Measurements from ENCODE around the gene DUSP10. TPM values are rescaled to one million over a fixed set of nuclear protein-coding genes. Genes with fewer than 3 reads are reported as not detected.

Gene DUSP10
- total RNA-seq, 1 donor from 2014 or later: 5.0 TPM

DNA sequence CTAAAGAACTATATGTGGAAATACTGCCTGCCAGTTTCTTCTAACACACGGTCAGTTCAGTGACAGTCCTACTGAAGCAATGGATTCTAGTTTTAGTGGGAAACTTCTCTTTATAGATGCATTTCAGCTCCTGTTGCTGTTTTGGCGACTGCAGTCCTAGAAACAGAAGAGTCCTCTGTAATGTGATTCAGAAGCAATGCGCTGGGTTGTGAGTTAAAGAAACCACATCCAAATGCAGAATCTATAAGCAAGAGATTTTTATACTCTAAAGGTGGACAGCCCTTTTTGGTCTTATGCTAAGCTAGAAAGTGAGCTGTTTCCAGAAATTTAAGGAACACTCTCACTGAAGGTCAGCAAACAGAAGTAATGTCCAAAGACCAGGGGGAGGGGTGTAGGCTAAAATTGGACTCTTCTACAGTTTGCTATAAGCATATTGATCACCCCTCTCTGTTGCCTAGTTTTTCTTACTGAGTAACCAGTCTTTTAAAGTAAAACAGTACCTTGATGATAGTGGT, 30.8 kb downstream of the DUSP10 start:
- H3K4me3 Mint-ChIP-seq (ENCODE audit: unreplicated experiment): no peak overlapping the region
- TF ChIP-seq, protein P1, sequence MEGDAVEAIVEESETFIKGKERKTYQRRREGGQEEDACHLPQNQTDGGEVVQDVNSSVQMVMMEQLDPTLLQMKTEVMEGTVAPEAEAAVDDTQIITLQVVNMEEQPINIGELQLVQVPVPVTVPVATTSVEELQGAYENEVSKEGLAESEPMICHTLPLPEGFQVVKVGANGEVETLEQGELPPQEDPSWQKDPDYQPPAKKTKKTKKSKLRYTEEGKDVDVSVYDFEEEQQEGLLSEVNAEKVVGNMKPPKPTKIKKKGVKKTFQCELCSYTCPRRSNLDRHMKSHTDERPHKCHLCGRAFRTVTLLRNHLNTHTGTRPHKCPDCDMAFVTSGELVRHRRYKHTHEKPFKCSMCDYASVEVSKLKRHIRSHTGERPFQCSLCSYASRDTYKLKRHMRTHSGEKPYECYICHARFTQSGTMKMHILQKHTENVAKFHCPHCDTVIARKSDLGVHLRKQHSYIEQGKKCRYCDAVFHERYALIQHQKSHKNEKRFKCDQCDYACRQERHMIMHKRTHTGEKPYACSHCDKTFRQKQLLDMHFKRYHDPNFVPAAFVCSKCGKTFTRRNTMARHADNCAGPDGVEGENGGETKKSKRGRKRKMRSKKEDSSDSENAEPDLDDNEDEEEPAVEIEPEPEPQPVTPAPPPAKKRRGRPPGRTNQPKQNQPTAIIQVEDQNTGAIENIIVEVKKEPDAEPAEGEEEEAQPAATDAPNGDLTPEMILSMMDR (IDR thresholded peaks at IDR 0.05; ENCODE audit: unreplicated experiment): no peak
- no peaks in the 10 kb centered on the region for H3K27me3 Mint-ChIP-seq (ENCODE audit: unreplicated experiment)
- DNase-seq (ENCODE audit: low spot score): no peak
- H3K27ac Mint-ChIP-seq (ENCODE audit: unreplicated experiment): no peak overlapping the region
- H3K36me3 Mint-ChIP-seq (ENCODE audit: low read depth, unreplicated experiment): peaks cover 4% of the 10 kb centered on the region
- H3K9me3 Mint-ChIP-seq (ENCODE audit: unreplicated experiment): no peaks in the 10 kb centered on the region
- no peaks in the 10 kb centered on the region for H3K4me1 Mint-ChIP-seq (ENCODE audit: unreplicated experiment)

DNA sequence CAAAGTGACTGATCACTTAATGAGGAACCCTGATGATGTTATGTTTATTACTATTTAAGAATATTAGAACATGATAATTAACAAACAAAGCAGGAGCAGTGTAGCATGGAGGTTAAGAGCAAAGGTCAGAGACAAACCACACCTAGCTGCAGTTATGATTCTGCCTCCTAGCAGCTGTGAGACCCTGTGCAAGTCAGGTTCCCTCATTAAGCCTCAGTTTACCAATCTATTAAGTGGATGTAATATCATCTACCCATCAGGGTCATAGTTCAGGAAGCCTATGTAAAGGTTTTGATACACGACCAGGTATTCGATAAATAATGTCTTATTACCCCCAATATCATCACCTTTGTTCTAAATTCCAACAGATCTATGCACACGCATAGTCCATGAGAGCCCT, 32.0 kb downstream of the DUSP10 start:
- Mint-ChIP-seq H3K4me1 (ENCODE audit: unreplicated experiment) (no peaks in the 10 kb centered on the region), H3K27ac (ENCODE audit: unreplicated experiment) (no peak overlapping the region), H3K4me3 (ENCODE audit: unreplicated experiment) (no peak overlapping the region), H3K27me3 (ENCODE audit: unreplicated experiment) (no peaks in the 10 kb centered on the region), H3K9me3 (ENCODE audit: unreplicated experiment) (no peaks in the 10 kb centered on the region), H3K36me3 (ENCODE audit: low read depth, unreplicated experiment) (peaks cover 2% of the 10 kb centered on the region)
- DNase-seq (ENCODE audit: low spot score): no peak
- TF ChIP-seq, protein P1 (IDR thresholded peaks at IDR 0.05; ENCODE audit: unreplicated experiment): no peak

DNA sequence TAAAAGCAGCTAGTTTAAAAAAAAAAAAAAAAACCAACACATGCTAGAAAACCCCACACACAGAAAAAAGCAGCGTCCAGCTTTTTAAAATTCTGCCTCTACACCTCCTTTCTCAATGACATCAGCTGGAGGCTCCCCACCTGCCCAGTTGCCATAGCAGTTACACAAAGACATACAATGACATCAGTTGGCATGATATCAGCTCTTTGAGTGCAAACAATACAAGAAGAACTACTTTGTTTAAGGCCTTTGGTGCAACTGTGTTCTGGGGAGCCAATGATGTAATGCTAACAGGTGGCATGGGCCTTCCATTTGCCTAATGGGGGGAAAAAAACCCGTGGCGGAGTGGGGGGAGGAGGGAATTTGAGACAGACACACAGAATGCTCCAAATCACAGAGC, 32.9 kb downstream of the DUSP10 start:
- Mint-ChIP-seq H3K4me3 (ENCODE audit: unreplicated experiment) (no peak overlapping the region), H3K27ac (ENCODE audit: unreplicated experiment) (no peak overlapping the region), H3K9me3 (ENCODE audit: unreplicated experiment) (no peaks in the 10 kb centered on the region), H3K36me3 (ENCODE audit: low read depth, unreplicated experiment) (no peaks in the 10 kb centered on the region), H3K27me3 (ENCODE audit: unreplicated experiment) (no peaks in the 10 kb centered on the region), H3K4me1 (ENCODE audit: unreplicated experiment) (no peaks in the 10 kb centered on the region)
- TF ChIP-seq, protein P1 (IDR thresholded peaks at IDR 0.05; ENCODE audit: unreplicated experiment): no peak
- no peak for DNase-seq (ENCODE audit: low spot score)

- Mint-ChIP-seq H3K4me3 (ENCODE audit: unreplicated experiment) (no peak overlapping the region), H3K9me3 (ENCODE audit: unreplicated experiment) (no peaks in the 10 kb centered on the region), H3K27ac (ENCODE audit: unreplicated experiment) (no peak overlapping the region), H3K4me1 (ENCODE audit: unreplicated experiment) (no peaks in the 10 kb centered on the region), H3K36me3 (ENCODE audit: low read depth, unreplicated experiment) (no peaks in the 10 kb centered on the region), H3K27me3 (ENCODE audit: unreplicated experiment) (no peaks in the 10 kb centered on the region)
- TF ChIP-seq, protein P1 (IDR thresholded peaks at IDR 0.05; ENCODE audit: unreplicated experiment): no peak
- no peak for DNase-seq (ENCODE audit: low spot score)
Measured at GRCh38 chr1:221708076-221708571, 33.8 kb downstream of the DUSP10 start.

- Mint-ChIP-seq H3K4me3 (ENCODE audit: unreplicated experiment) (no peak overlapping the region), H3K36me3 (ENCODE audit: low read depth, unreplicated experiment) (no peaks in the 10 kb centered on the region), H3K27ac (ENCODE audit: unreplicated experiment) (no peak overlapping the region), H3K4me1 (ENCODE audit: unreplicated experiment) (no peaks in the 10 kb centered on the region), H3K9me3 (ENCODE audit: unreplicated experiment) (no peaks in the 10 kb centered on the region), H3K27me3 (ENCODE audit: unreplicated experiment) (no peaks in the 10 kb centered on the region)
- DNase-seq (ENCODE audit: low spot score): no peak
- TF ChIP-seq, protein P1 (IDR thresholded peaks at IDR 0.05; ENCODE audit: unreplicated experiment): no peak
Measured at GRCh38 chr1:221706876-221707582, 34.9 kb downstream of the DUSP10 start.

All from endothelial cell (in vitro differentiated cells).